Astrocyte (in vitro differentiated cells and primary cell): ENCODE results near the gene LPAR2. TPM values are rescaled to one million over a fixed set of nuclear protein-coding genes. Genes with fewer than 3 reads are reported as not detected.

Experiments used
- DNase-seq: peaks from one replicate; pipeline ENCODE4 v3.0.0-alpha.2; 2010; ENCODE audit warnings: low read depth
- FAIRE-seq: peaks from 2 replicates; lab custom pipeline; 2011; peaks lifted over from hg19 to GRCh38; lab: Jason Lieb, UNC
- H2AFZ ChIP-seq: 2 replicates; pipeline ENCODE4 v1.6.0; 2012; ENCODE audit warnings: low read depth, low read length, inconsistent platforms
- H3K27ac ChIP-seq: 2 replicates; pipeline ENCODE4 v1.5.1; 2011; ENCODE audit warnings: low read depth, low read length, inconsistent platforms
- H3K27me3 ChIP-seq: 2 replicates; pipeline ENCODE4 v1.6.0; 2011; ENCODE audit warnings: low read length, inconsistent platforms; ENCODE audit not compliant: insufficient read depth
- H3K36me3 ChIP-seq: 2 replicates; pipeline ENCODE4 v1.5.1; 2011; ENCODE audit warnings: low read length, inconsistent platforms; ENCODE audit not compliant: insufficient read depth
- H3K4me1 ChIP-seq: 2 replicates; pipeline ENCODE4 v1.5.1; 2011; ENCODE audit warnings: low read length, inconsistent platforms; ENCODE audit not compliant: insufficient read depth
- H3K4me2 ChIP-seq: 2 replicates; pipeline ENCODE4 v1.6.0; 2012; ENCODE audit warnings: low read length, inconsistent platforms
- H3K4me3 ChIP-seq: 2 replicates; pipeline ENCODE4 v1.5.1; 2011; ENCODE audit warnings: low read depth, mild to moderate bottlenecking, low read length, inconsistent platforms; ENCODE audit not compliant: insufficient read depth
- H3K79me2 ChIP-seq: 2 replicates; pipeline ENCODE4 v1.6.0; 2012; ENCODE audit warnings: mild to moderate bottlenecking, low read length, inconsistent platforms; ENCODE audit not compliant: insufficient read depth
- H3K9ac ChIP-seq: 2 replicates; pipeline ENCODE4 v1.6.0; 2012; ENCODE audit warnings: mild to moderate bottlenecking, low read length, inconsistent platforms
- H3K9me3 ChIP-seq: 2 replicates; pipeline ENCODE4 v1.5.1; 2012; ENCODE audit warnings: low read depth, mild to moderate bottlenecking, low read length, inconsistent platforms; ENCODE audit not compliant: insufficient read depth
- H4K20me1 ChIP-seq: 2 replicates; pipeline ENCODE4 v1.6.0; 2012; ENCODE audit warnings: low read length, inconsistent platforms; ENCODE audit not compliant: insufficient read depth
- H3K27ac Mint-ChIP-seq: one replicate; pipeline ENCODE4 v1.8.0; 2021; ENCODE audit warnings: mild to moderate bottlenecking, mixed read lengths; ENCODE audit not compliant: unreplicated experiment
- H3K27me3 Mint-ChIP-seq: one replicate; pipeline ENCODE4 v1.8.0; 2021; ENCODE audit warnings: low read depth, mixed read lengths; ENCODE audit not compliant: unreplicated experiment
- H3K36me3 Mint-ChIP-seq: one replicate; pipeline ENCODE4 v1.8.0; 2021; ENCODE audit warnings: low read depth, mixed read lengths; ENCODE audit not compliant: unreplicated experiment
- H3K4me1 Mint-ChIP-seq: one replicate; pipeline ENCODE4 v1.8.0; 2021; ENCODE audit warnings: low read depth, mixed read lengths; ENCODE audit not compliant: unreplicated experiment
- H3K4me3 Mint-ChIP-seq: one replicate; pipeline ENCODE4 v1.8.0; 2021; ENCODE audit warnings: mild to moderate bottlenecking, moderate library complexity, mixed read lengths; ENCODE audit not compliant: unreplicated experiment
- H3K9me3 Mint-ChIP-seq: one replicate; pipeline ENCODE4 v1.8.0; 2021; ENCODE audit warnings: mild to moderate bottlenecking, mixed read lengths; ENCODE audit not compliant: unreplicated experiment
- EZH2 ChIP-seq: IDR thresholded peaks from 2 replicates; pipeline ENCODE4 v1.6.1; 2012; ENCODE audit warnings: mild to moderate bottlenecking, low read length, inconsistent platforms; ENCODE audit not compliant: insufficient read depth
- total RNA-seq: library from RNA; stranded (reverse); gene quantifications from 2 replicates; pipeline ENCODE4 v1.2.1, GENCODE V29; 2021
- TF ChIP-seq, protein P1 (sequence below): IDR thresholded peaks from 2 replicates; pipeline ENCODE4 v1.5.1; 2011; ENCODE audit warnings: low read depth, mild to moderate bottlenecking, inconsistent platforms, low read length, moderate library complexity; ENCODE audit not compliant: insufficient read depth

The LPAR2 gene
- total RNA-seq, 1 donor from 2014 or later = 20.1 TPM

DNA sequence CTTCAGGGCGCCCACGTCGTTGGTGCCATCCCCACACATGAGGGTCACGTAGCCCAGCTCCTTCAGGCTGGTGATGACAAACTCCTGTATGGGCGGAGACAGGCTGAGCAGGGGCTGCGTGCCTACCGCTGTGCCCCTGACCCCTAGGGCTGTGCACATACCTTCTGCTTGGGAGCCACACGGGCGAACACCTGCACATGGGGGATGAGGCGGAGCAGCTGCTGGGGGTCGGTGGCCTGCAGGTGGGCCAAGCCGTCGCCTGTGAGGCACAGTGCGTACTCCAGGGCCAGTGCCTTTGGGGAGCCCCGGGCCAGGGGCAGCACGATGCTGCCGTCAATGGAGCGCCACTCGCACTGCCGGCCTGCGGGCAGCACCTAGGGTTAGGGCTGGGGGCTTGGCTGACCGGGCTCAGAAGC, 21.6 kb upstream of the LPAR2 start:
- H3K27ac Mint-ChIP-seq = no peak overlapping the region
- TF ChIP-seq, protein P1, sequence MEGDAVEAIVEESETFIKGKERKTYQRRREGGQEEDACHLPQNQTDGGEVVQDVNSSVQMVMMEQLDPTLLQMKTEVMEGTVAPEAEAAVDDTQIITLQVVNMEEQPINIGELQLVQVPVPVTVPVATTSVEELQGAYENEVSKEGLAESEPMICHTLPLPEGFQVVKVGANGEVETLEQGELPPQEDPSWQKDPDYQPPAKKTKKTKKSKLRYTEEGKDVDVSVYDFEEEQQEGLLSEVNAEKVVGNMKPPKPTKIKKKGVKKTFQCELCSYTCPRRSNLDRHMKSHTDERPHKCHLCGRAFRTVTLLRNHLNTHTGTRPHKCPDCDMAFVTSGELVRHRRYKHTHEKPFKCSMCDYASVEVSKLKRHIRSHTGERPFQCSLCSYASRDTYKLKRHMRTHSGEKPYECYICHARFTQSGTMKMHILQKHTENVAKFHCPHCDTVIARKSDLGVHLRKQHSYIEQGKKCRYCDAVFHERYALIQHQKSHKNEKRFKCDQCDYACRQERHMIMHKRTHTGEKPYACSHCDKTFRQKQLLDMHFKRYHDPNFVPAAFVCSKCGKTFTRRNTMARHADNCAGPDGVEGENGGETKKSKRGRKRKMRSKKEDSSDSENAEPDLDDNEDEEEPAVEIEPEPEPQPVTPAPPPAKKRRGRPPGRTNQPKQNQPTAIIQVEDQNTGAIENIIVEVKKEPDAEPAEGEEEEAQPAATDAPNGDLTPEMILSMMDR = no peak
- no peak for TF ChIP-seq EZH2
- Histone ChIP-seq H3K27ac (no peak overlapping the region), H3K9me3 (no peaks in the 10 kb centered on the region), H3K9ac (no peak overlapping the region), H3K4me1 (no peaks in the 10 kb centered on the region), H4K20me1 (peaks cover 12% of the 10 kb centered on the region), H3K79me2 (no peaks in the 10 kb centered on the region), H3K27me3 (no peaks in the 10 kb centered on the region), H2AFZ (no peak overlapping the region), H3K4me2 (no peak overlapping the region), H3K36me3 (peaks cover 24% of the 10 kb centered on the region), H3K4me3 (no peak overlapping the region)
- DNase-seq (no peak), FAIRE-seq (no peak)
- H3K9me3 Mint-ChIP-seq = no peaks in the 10 kb centered on the region
- H3K36me3 Mint-ChIP-seq = peaks cover 24% of the 10 kb centered on the region
- H3K4me3 Mint-ChIP-seq = no peak overlapping the region
- no peaks in the 10 kb centered on the region for H3K4me1 Mint-ChIP-seq
- H3K27me3 Mint-ChIP-seq = no peaks in the 10 kb centered on the region

DNA sequence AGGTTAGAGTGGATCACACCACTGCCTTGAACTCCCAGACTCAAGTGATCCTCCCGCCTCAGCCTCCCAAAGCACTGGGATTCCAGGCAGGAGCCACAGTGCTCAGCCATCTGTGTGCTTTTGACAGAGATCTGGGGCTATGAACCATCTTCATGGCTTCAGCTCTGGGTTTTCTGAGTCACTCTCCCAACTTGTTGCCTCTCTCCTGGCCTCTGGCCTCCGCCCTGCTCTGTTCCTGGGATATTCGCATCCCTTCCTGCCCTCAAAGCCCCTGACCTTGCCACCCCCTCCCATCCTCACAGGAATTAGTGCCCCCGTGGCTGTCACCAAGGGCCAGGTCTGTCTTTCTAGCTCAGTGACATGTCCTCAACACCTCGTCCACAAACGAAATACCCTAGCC, 21.1 kb upstream of the LPAR2 start:
- no peak overlapping the region for H3K27ac ChIP-seq
- H3K27me3 ChIP-seq = no peaks in the 10 kb centered on the region
- no peaks in the 10 kb centered on the region for H3K4me1 ChIP-seq
- FAIRE-seq (no peak), DNase-seq (no peak)
- no peak overlapping the region for H3K27ac Mint-ChIP-seq
- no peak overlapping the region for H3K4me3 Mint-ChIP-seq
- no peaks in the 10 kb centered on the region for H3K4me1 Mint-ChIP-seq
- H3K79me2 ChIP-seq = no peaks in the 10 kb centered on the region
- TF ChIP-seq, protein P1 = no peak
- no peak for TF ChIP-seq EZH2
- H3K4me2 ChIP-seq = no peak overlapping the region
- H3K9me3 ChIP-seq = no peaks in the 10 kb centered on the region
- no peak overlapping the region for H3K4me3 ChIP-seq
- no peak overlapping the region for H2AFZ ChIP-seq
- H3K9ac ChIP-seq = no peak overlapping the region
- peaks cover 14% of the 10 kb centered on the region for H4K20me1 ChIP-seq
- H3K27me3 Mint-ChIP-seq = no peaks in the 10 kb centered on the region
- no peaks in the 10 kb centered on the region for H3K9me3 Mint-ChIP-seq
- H3K36me3 Mint-ChIP-seq = peaks cover 24% of the 10 kb centered on the region
- peaks cover 21% of the 10 kb centered on the region for H3K36me3 ChIP-seq

DNA sequence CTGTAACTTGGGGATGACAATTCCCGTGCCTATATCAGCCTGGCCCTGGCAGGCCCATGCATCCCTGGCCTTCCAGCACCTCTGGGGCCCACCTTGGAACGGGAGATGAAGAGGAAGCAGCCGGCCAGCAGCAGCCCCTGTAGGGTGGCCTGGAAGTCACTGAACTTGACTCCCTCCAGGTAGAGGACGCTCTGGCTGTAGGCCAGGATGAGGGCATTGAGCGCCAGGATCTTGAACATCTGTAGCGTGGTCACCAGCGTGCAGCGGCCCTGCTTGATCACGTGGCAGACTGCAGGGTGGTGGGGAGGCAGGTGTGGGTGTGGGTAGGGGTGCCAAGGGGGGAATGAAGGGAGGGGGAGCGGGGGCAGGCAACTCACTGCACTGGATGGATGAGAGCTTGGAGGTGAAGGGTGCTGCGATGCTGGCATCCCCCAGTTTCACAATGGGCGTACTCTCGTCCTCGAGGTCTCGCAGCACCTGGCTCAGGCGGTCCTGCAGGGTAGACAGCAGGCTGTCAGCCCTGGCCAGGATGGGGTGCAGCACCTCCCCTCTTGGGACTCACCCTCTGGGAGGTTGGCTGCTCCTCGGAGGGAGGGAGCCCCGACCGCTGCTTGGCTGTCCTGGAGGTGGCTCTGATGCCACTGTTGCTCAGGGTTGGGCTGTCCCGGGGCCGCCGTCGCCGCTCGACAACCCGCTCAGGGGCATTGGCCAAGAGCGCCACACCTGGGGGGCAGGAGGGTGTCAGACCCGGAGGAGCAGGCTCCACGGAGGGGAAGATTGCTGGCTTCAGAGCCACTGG, 19.2 kb upstream of the LPAR2 start:
- Histone ChIP-seq H3K4me3 (no peak overlapping the region), H2AFZ (no peak overlapping the region), H3K4me1 (peaks cover 10% of the 10 kb centered on the region), H3K36me3 (peaks cover 18% of the 10 kb centered on the region), H3K27ac (no peak overlapping the region), H3K9ac (no peak overlapping the region), H4K20me1 (peaks cover 7% of the 10 kb centered on the region), H3K9me3 (no peaks in the 10 kb centered on the region), H3K79me2 (peaks cover 11% of the 10 kb centered on the region), H3K4me2 (no peak overlapping the region), H3K27me3 (no peaks in the 10 kb centered on the region)
- H3K27ac Mint-ChIP-seq = no peak overlapping the region
- peaks cover 3% of the 10 kb centered on the region for H3K4me1 Mint-ChIP-seq
- DNase-seq (no peak), FAIRE-seq (no peak)
- no peaks in the 10 kb centered on the region for H3K9me3 Mint-ChIP-seq
- H3K27me3 Mint-ChIP-seq = no peaks in the 10 kb centered on the region
- TF ChIP-seq, protein P1 = no peak
- H3K4me3 Mint-ChIP-seq = no peak overlapping the region
- peaks cover 19% of the 10 kb centered on the region for H3K36me3 Mint-ChIP-seq
